H1 (cell line): ENCODE measurements around the gene SMNDC1. TPM values are rescaled to one million over a fixed set of nuclear protein-coding genes. Genes with fewer than 3 reads are reported as not detected.

ENCODE experiments used
- CTCF ChIA-PET: fragments of 300-600 bp; sonication (Branson Sonifier 250); formaldehyde crosslinking; loops from one replicate; lab custom pipeline; 2021; ENCODE audit not compliant: partially characterized antibody; lab: Charles Lee
- POLR2A ChIA-PET: fragments of 300-600 bp; sonication (Branson Sonifier 250); formaldehyde crosslinking; loops from one replicate; lab custom pipeline; 2021; ENCODE audit warnings: inconsistent platforms; ENCODE audit not compliant: partially characterized antibody; lab: Charles Lee
- DNase-seq, 2 experiments: peaks; one replicate each; pipeline versions ENCODE4 v3.0.0 to v3.0.0-alpha.2; 2010 to 2022; ENCODE audit warnings: low spot score in 2 of 2, low read depth in 1 of 2, mixed read lengths in 1 of 2
- FAIRE-seq: peaks from 2 replicates; lab custom pipeline; 2011; peaks lifted over from hg19 to GRCh38; lab: Jason Lieb, UNC
- H2AFZ ChIP-seq: 2 replicates; pipeline ENCODE4 v1.8.1; 2012; ENCODE audit warnings: low read length, inconsistent platforms
- H2AK5ac ChIP-seq: 2 replicates; pipeline ENCODE4 v1.6.1; 2013; ENCODE audit warnings: low read depth, low read length
- H2BK120ac ChIP-seq: replicated peaks from 2 replicates; pipeline ENCODE3; 2013; ENCODE audit warnings: low read depth, low read length, inconsistent platforms
- H2BK12ac ChIP-seq: 2 replicates; pipeline ENCODE4 v1.6.1; 2013; ENCODE audit warnings: low read depth, low read length
- H2BK15ac ChIP-seq: 2 replicates; pipeline ENCODE4 v1.6.1; 2013; ENCODE audit warnings: low read length
- H2BK20ac ChIP-seq: 2 replicates; pipeline ENCODE4 v1.6.1; 2013; ENCODE audit warnings: low read length
- H2BK5ac ChIP-seq: 2 replicates; pipeline ENCODE4 v1.6.1; 2013; ENCODE audit warnings: low read depth, low read length
- H3K14ac ChIP-seq: 2 replicates; pipeline ENCODE4 v1.6.1; 2013; ENCODE audit warnings: inconsistent platforms; ENCODE audit not compliant: insufficient read length
- H3K18ac ChIP-seq: 2 replicates; pipeline ENCODE4 v1.6.1; 2013; ENCODE audit warnings: low read length; ENCODE audit errors: extremely low read depth
- H3K23ac ChIP-seq: 2 replicates; pipeline ENCODE4 v1.6.1; 2013; ENCODE audit warnings: inconsistent platforms; ENCODE audit not compliant: insufficient read length
- H3K23me2 ChIP-seq: 2 replicates; pipeline ENCODE4 v1.6.1; 2013; ENCODE audit warnings: low read depth, low read length
- H3K27ac ChIP-seq: 2 replicates; pipeline ENCODE4 v1.6.1; 2011; ENCODE audit warnings: low read depth, low read length, inconsistent platforms
- H3K27me3 ChIP-seq, 4 experiments: replicated peaks in 1 of 4; 1 replicate in 1 of 4; 2 replicates in 3 of 4; pipeline versions ENCODE4 v1.6.1 to v1.8.1; 2011 to 2013; ENCODE audit warnings: low read length in 3 of 4, mild to moderate bottlenecking in 3 of 4, inconsistent platforms in 2 of 4, mixed read lengths in 2 of 4, moderate library complexity in 1 of 4; ENCODE audit not compliant: control insufficient read depth in 3 of 4, insufficient read depth in 3 of 4; ENCODE audit errors: extremely low read depth in 1 of 4
- H3K36me3 ChIP-seq, 4 experiments: 2 replicates each; pipeline versions ENCODE4 v1.6.1 to v1.8.1; 2011 to 2013; ENCODE audit warnings: mild to moderate bottlenecking in 4 of 4, low read length in 3 of 4, moderate library complexity in 2 of 4, control low read depth in 1 of 4, inconsistent platforms in 1 of 4; ENCODE audit not compliant: insufficient read depth in 4 of 4, control insufficient read depth in 2 of 4
- H3K4ac ChIP-seq: replicated peaks from 2 replicates; pipeline ENCODE3; 2013; ENCODE audit warnings: low read length, low read depth, mixed read lengths, inconsistent platforms; ENCODE audit not compliant: insufficient read length
- H3K4me1 ChIP-seq, 4 experiments: replicated peaks in 1 of 4; 1 replicate in 1 of 4; 2 replicates in 3 of 4; pipeline versions ENCODE4 v1.6.1 to v1.8.1; 2011 to 2013; ENCODE audit warnings: low read length in 3 of 4, inconsistent platforms in 2 of 4, mixed read lengths in 1 of 4; ENCODE audit not compliant: insufficient read depth in 4 of 4, control insufficient read depth in 3 of 4
- H3K4me2 ChIP-seq, 2 experiments: 2 replicates each; pipeline versions ENCODE4 v1.6.1 to v1.8.1; 2011 to 2013; ENCODE audit warnings: low read depth in 2 of 2, low read length in 2 of 2, control low read depth in 1 of 2, inconsistent platforms in 1 of 2, mild to moderate bottlenecking in 1 of 2; ENCODE audit not compliant: insufficient read depth in 1 of 2
- H3K4me3 ChIP-seq, 4 experiments: fragments of 200-600, 300-600 bp in 1 of 4; sonication (generic), shearing (Covaris generic), sonication (Bioruptor Twin) in 1 of 4; 2 replicates each; pipeline versions ENCODE4 v1.5.1 to v1.8.1; 2011 to 2016; ENCODE audit warnings: low read length in 4 of 4, low read depth in 3 of 4, control low read depth in 2 of 4, inconsistent platforms in 2 of 4, mild to moderate bottlenecking in 2 of 4, mixed read lengths in 1 of 4, moderate library complexity in 1 of 4; ENCODE audit not compliant: insufficient read depth in 2 of 4; ENCODE audit errors: extremely low read depth in 1 of 4
- H3K56ac ChIP-seq: replicated peaks from 2 replicates; pipeline ENCODE3; 2013; ENCODE audit warnings: low read depth, mild to moderate bottlenecking, mixed read lengths, low read length, inconsistent platforms; ENCODE audit not compliant: insufficient read length
- H3K79me1 ChIP-seq: 2 replicates; pipeline ENCODE4 v1.6.1; 2013; ENCODE audit warnings: low read depth, low read length, control low read depth
- H3K79me2 ChIP-seq, 2 experiments: 2 replicates each; pipeline versions ENCODE4 v1.6.1 to v1.8.1; 2012 to 2013; ENCODE audit warnings: low read length in 2 of 2, mild to moderate bottlenecking in 2 of 2, inconsistent platforms in 1 of 2; ENCODE audit not compliant: insufficient read depth in 2 of 2, control insufficient read depth in 1 of 2
- H3K9ac ChIP-seq, 4 experiments: replicated peaks in 1 of 4; 1 replicate in 1 of 4; 2 replicates in 3 of 4; pipeline versions ENCODE4 v1.6.1 to v1.8.1; 2011 to 2013; ENCODE audit warnings: low read depth in 3 of 4, low read length in 3 of 4, control low read depth in 2 of 4, mild to moderate bottlenecking in 2 of 4, moderate library complexity in 2 of 4, inconsistent platforms in 1 of 4; ENCODE audit errors: extremely low read depth in 1 of 4
- H3K9me3 ChIP-seq, 2 experiments: 2 replicates each; pipeline versions ENCODE4 v1.6.1 to v1.8.1; 2012 to 2013; ENCODE audit warnings: mild to moderate bottlenecking in 2 of 2, moderate library complexity in 2 of 2, control low read depth in 1 of 2, inconsistent platforms in 1 of 2, low read depth in 1 of 2, low read length in 1 of 2, mixed read lengths in 1 of 2; ENCODE audit not compliant: insufficient read depth in 2 of 2
- H4K20me1 ChIP-seq, 2 experiments: replicated peaks in 1 of 2; 2 replicates each; pipeline versions ENCODE3 to v1.8.1; 2011 to 2013; ENCODE audit warnings: inconsistent platforms in 2 of 2, low read length in 2 of 2, mild to moderate bottlenecking in 1 of 2; ENCODE audit not compliant: insufficient read depth in 2 of 2, control insufficient read depth in 1 of 2
- H4K5ac ChIP-seq: 2 replicates; pipeline ENCODE4 v1.6.1; 2013; ENCODE audit warnings: low read length, low read depth, mixed read lengths, inconsistent platforms; ENCODE audit not compliant: insufficient read length
- H4K8ac ChIP-seq: 2 replicates; pipeline ENCODE4 v1.8.0; 2013; ENCODE audit warnings: mild to moderate bottlenecking, moderate library complexity, low read length, inconsistent platforms; ENCODE audit not compliant: insufficient read depth; ENCODE audit errors: extremely low read depth
- H4K91ac ChIP-seq: replicated peaks from 2 replicates; pipeline ENCODE3; 2013; ENCODE audit warnings: low read length, mixed read lengths, inconsistent platforms; ENCODE audit not compliant: insufficient read length
- CBX5 ChIP-seq: fragments of 300-800, 300-1000 bp; sonication (generic); IDR thresholded peaks from 2 replicates; pipeline ENCODE4 v1.7.1; 2016; ENCODE audit warnings: antibody characterized with exemption, low read length, low read depth
- MAFK ChIP-seq: IDR thresholded peaks from 2 replicates; pipeline ENCODE4 v1.6.1; 2012; ENCODE audit warnings: low read depth, mild to moderate bottlenecking, improper control_type of control experiment, low read length
- WGBS, 2 experiments: shearing (Covaris generic) in 1 of 2; methylation state at CpG; one replicate each; pipeline versions ENCODE4 v1.1.6 to v1.1.7; 2013 to 2015; ENCODE audit warnings: low lambda C conversion rate in 2 of 2, mixed read lengths in 2 of 2, inconsistent platforms in 1 of 2, low coverage in 1 of 2, missing lambda C conversion rate in 1 of 2; ENCODE audit not compliant: insufficient replicate concordance in 2 of 2, insufficient coverage in 1 of 2, insufficient read length in 1 of 2; ENCODE audit errors: extremely low coverage in 1 of 2, missing lambda C conversion rate in 1 of 2; 5-methylcytosine and 5-hydroxymethylcytosine counted together
- polyA plus RNA-seq, 7 experiments: library from polyadenylated mRNA; depleted of rRNA in 3 of 7; stranded (reverse) in 5 of 7; unstranded in 2 of 7; fragments of >200 nt in 5 of 7; fragments of 200-250 nt in 2 of 7; gene quantifications; 1 replicate in 5 of 7; 2 replicates in 1 of 7; 4 replicates in 1 of 7; pipeline versions ENCODE4 v1.2.1 to v1.2.3, GENCODE V29; 2011 to 2013; ENCODE audit warnings: missing spikeins in 2 of 7, mixed read lengths in 2 of 7
- total RNA-seq: library from RNA; stranded (reverse); fragmentation: NEBNext Ultra II Directional; extraction: Animal tissue kit (Norgen Biotek cat#: 25700); gene quantifications from 2 replicates; pipeline ENCODE4 v1.2.1, GENCODE V29; 2021

The SMNDC1 gene
- total and polyA plus RNA-seq, 2 of the 8 experiments (the other 6 are each of a cell fraction or from before 2014, with no cell fraction given) = 8.1 to 48.6 TPM

DNA sequence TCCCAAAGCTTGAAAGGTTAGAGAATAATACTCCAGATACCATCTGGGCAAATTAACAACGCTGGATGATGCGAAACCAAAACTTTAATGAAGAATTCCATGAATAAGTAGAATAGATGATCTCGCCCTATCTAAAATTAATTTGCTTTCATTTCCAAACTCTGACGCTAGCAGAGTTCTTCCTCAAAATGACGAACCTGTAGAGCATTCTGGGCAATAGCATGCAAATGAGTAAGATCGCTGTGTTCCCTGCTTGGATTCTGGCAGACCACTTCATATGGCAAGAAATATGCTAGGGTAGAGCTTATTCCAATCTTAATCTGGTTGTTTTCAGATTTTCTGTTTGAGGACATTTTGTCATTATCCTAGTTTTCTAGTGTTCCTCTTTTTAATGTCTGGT lies 36.1 kb upstream of the SMNDC1 start:
- Histone ChIP-seq H3K27ac (no peak overlapping the region), H2AK5ac (no peak overlapping the region), H2BK12ac (no peak overlapping the region), H3K23me2 (peaks cover 2% of the 10 kb centered on the region; the same call in 1 of the 2 replicates), H3K56ac (no peak overlapping the region), H3K36me3 (no peaks in the 10 kb centered on the region), H3K4me1 (peaks cover 3 to 9% (median 7%) of the 10 kb centered on the region in 4 experiments; a peak in 6 of 7 replicates), H4K20me1 (no peaks in the 10 kb centered on the region), H2BK20ac (no peak overlapping the region), H3K4ac (no peak overlapping the region), H4K91ac (no peak overlapping the region), H4K5ac (no peak overlapping the region), H3K18ac (no peak overlapping the region), H3K4me3 (no peak overlapping the region), H2BK5ac (no peak overlapping the region), H3K79me2 (no peaks in the 10 kb centered on the region), H2BK120ac (no peak overlapping the region), H4K8ac (no peak overlapping the region), H3K9me3 (no peaks in the 10 kb centered on the region), H3K23ac (no peak overlapping the region), H3K4me2 (no peak overlapping the region), H3K79me1 (no peaks in the 10 kb centered on the region), H3K27me3 (no peaks in the 10 kb centered on the region), H3K9ac (no peak overlapping the region), H3K14ac (no peak overlapping the region), H2AFZ (no peak overlapping the region), H2BK15ac (no peak overlapping the region)
- ChIA-PET CTCF (interaction anchor here (1.0 to 1.5 kb wide), 3 partner anchors 8 to 106 kb away, joined by 3 to 7 read pairs (median 4); no protein-coding TSS in a partner anchor), POLR2A (no interaction called here)
- FAIRE-seq = no peak
- WGBS, 2 experiments = 85% methylated on average over 6 of the region's 6 CpGs; no CpG with 5 or more reads in 1 of the 2 experiments
- no peak for DNase-seq
- TF ChIP-seq MAFK = no peak
- no peak for TF ChIP-seq CBX5
